Measurements from ENCODE around the gene HDAC8.

The HDAC8 gene

GRCh38 chrX:72297953-72298730 is 274.5 kb downstream of the HDAC8 start:
- H3K9me3 ChIP-seq (ENCODE audit: insufficient read depth, low read depth, low read length), result no peaks in the 10 kb centered on the region
- H3K36me3 ChIP-seq (ENCODE audit: insufficient read depth, low read depth, low read length), result no peaks in the 10 kb centered on the region
- no peaks in the 10 kb centered on the region for H3K4me1 ChIP-seq (ENCODE audit: insufficient read depth, low read length)
- no peak overlapping the region for H3K4me3 ChIP-seq (ENCODE audit: low read length)
- peaks cover 25% of the 10 kb centered on the region for H3K27me3 ChIP-seq (ENCODE audit: insufficient read depth, low read length)
- no peak overlapping the region for H3K27ac ChIP-seq (ENCODE audit: low read length)
- no peak overlapping the region for H3K9ac ChIP-seq (ENCODE audit: low read depth, low read length)

- H3K4me3 ChIP-seq (ENCODE audit: low read length), result no peak overlapping the region
- no peak overlapping the region for H3K27ac ChIP-seq (ENCODE audit: low read length)
- peaks cover 13% of the 10 kb centered on the region for H3K27me3 ChIP-seq (ENCODE audit: insufficient read depth, low read length)
- no peaks in the 10 kb centered on the region for H3K9me3 ChIP-seq (ENCODE audit: insufficient read depth, low read depth, low read length)
- no peak overlapping the region for H3K9ac ChIP-seq (ENCODE audit: low read depth, low read length)
- no peaks in the 10 kb centered on the region for H3K4me1 ChIP-seq (ENCODE audit: insufficient read depth, low read length)
- no peaks in the 10 kb centered on the region for H3K36me3 ChIP-seq (ENCODE audit: insufficient read depth, low read depth, low read length)
Measured at GRCh38 chrX:72296991-72297390, 275.7 kb downstream of the HDAC8 start.

- H3K27me3 ChIP-seq (ENCODE audit: insufficient read depth, low read length), result peaks cover 3% of the 10 kb centered on the region
- H3K4me3 ChIP-seq (ENCODE audit: low read length), result no peak overlapping the region
- H3K9me3 ChIP-seq (ENCODE audit: insufficient read depth, low read depth, low read length), result no peaks in the 10 kb centered on the region
- no peak overlapping the region for H3K27ac ChIP-seq (ENCODE audit: low read length)
- no peaks in the 10 kb centered on the region for H3K36me3 ChIP-seq (ENCODE audit: insufficient read depth, low read depth, low read length)
- H3K4me1 ChIP-seq (ENCODE audit: insufficient read depth, low read length), result no peaks in the 10 kb centered on the region
- no peak overlapping the region for H3K9ac ChIP-seq (ENCODE audit: low read depth, low read length)
Measured at GRCh38 chrX:72295745-72296144, 276.9 kb downstream of the HDAC8 start.

GRCh38 chrX:72294497-72294896 is 278.1 kb downstream of the HDAC8 start:
- no peaks in the 10 kb centered on the region for H3K27me3 ChIP-seq (ENCODE audit: insufficient read depth, low read length)
- no peaks in the 10 kb centered on the region for H3K4me1 ChIP-seq (ENCODE audit: insufficient read depth, low read length)
- no peak overlapping the region for H3K27ac ChIP-seq (ENCODE audit: low read length)
- no peak overlapping the region for H3K9ac ChIP-seq (ENCODE audit: low read depth, low read length)
- no peaks in the 10 kb centered on the region for H3K36me3 ChIP-seq (ENCODE audit: insufficient read depth, low read depth, low read length)
- no peak overlapping the region for H3K4me3 ChIP-seq (ENCODE audit: low read length)
- H3K9me3 ChIP-seq (ENCODE audit: insufficient read depth, low read depth, low read length), result no peaks in the 10 kb centered on the region

- no peaks in the 10 kb centered on the region for H3K4me1 ChIP-seq (ENCODE audit: insufficient read depth, low read length)
- no peaks in the 10 kb centered on the region for H3K27me3 ChIP-seq (ENCODE audit: insufficient read depth, low read length)
- H3K36me3 ChIP-seq (ENCODE audit: insufficient read depth, low read depth, low read length), result no peaks in the 10 kb centered on the region
Measured at GRCh38 chrX:72282302-72282701, 290.3 kb downstream of the HDAC8 start.

GRCh38 chrX:72280321-72280845 is 292.3 kb downstream of the HDAC8 start:
- H3K4me3 ChIP-seq (ENCODE audit: low read length), result no peak overlapping the region
- peaks cover 12% of the 10 kb centered on the region for H3K36me3 ChIP-seq (ENCODE audit: insufficient read depth, low read depth, low read length)
- no peak overlapping the region for H3K27ac ChIP-seq (ENCODE audit: low read length)
- H3K9ac ChIP-seq (ENCODE audit: low read depth, low read length), result no peak overlapping the region
- no peaks in the 10 kb centered on the region for H3K4me1 ChIP-seq (ENCODE audit: insufficient read depth, low read length)
- no peaks in the 10 kb centered on the region for H3K27me3 ChIP-seq (ENCODE audit: insufficient read depth, low read length)
- no peaks in the 10 kb centered on the region for H3K9me3 ChIP-seq (ENCODE audit: insufficient read depth, low read depth, low read length)

More at GRCh38 chrX:72282302-72282701, 290.3 kb downstream of the HDAC8 start:
- no peak overlapping the region for H3K9ac ChIP-seq (ENCODE audit: low read depth, low read length)
- no peaks in the 10 kb centered on the region for H3K9me3 ChIP-seq (ENCODE audit: insufficient read depth, low read depth, low read length)
- H3K4me3 ChIP-seq (ENCODE audit: low read length), result no peak overlapping the region
- H3K27ac ChIP-seq (ENCODE audit: low read length), result no peak overlapping the region

Data from iPS-20b (cell line).